Lung (tissue), 12 donors: ENCODE data around the gene CHD6. TPM values are rescaled to one million over a fixed set of nuclear protein-coding genes. Genes with fewer than 3 reads are reported as not detected.

Source experiments
- ATAC-seq: fragments of 200-7000 bp; cut with Tn5 transposase; one replicate; pipeline ENCODE4 v1.9.1; 2020; ENCODE audit warnings: moderate number of reproducible peaks; ENCODE audit not compliant: insufficient read depth, low FRiP score
- DNase-seq, 3 donors: peaks; one replicate each; pipeline ENCODE4 v3.0.0-alpha.2; 2013 to 2017
- H3K27ac ChIP-seq, 2 donors: one replicate each; pipeline ENCODE4 v1.5.1; 2013; ENCODE audit warnings: mild to moderate bottlenecking in 2 of 2, moderate library complexity in 2 of 2, control low read depth in 1 of 2, inconsistent platforms in 1 of 2, low read depth in 1 of 2, low read length in 1 of 2
- H3K27me3 ChIP-seq, 3 donors: one replicate each; pipeline ENCODE4 v1.5.1; 2013; ENCODE audit warnings: low read length in 2 of 3; ENCODE audit not compliant: control insufficient read depth in 3 of 3, insufficient read depth in 3 of 3
- H3K36me3 ChIP-seq, 4 donors: one replicate each; pipeline ENCODE4 v1.5.1; 2013; ENCODE audit warnings: low read length in 4 of 4, mild to moderate bottlenecking in 1 of 4, moderate library complexity in 1 of 4; ENCODE audit not compliant: control insufficient read depth in 4 of 4, insufficient read depth in 4 of 4
- H3K4me1 ChIP-seq, 5 donors: one replicate each; pipeline ENCODE4 v1.5.1; 2013; ENCODE audit warnings: low read length in 5 of 5, mild to moderate bottlenecking in 2 of 5, moderate library complexity in 1 of 5; ENCODE audit not compliant: control insufficient read depth in 5 of 5, insufficient read depth in 5 of 5
- H3K4me3 ChIP-seq: one replicate; pipeline ENCODE4 v1.5.1; 2013; ENCODE audit warnings: mild to moderate bottlenecking, control low read depth, moderate library complexity
- H3K9ac ChIP-seq, 2 donors: one replicate each; pipeline ENCODE4 v1.5.1; 2013; ENCODE audit warnings: low read length in 2 of 2, control low read depth in 1 of 2; ENCODE audit not compliant: insufficient read depth in 1 of 2
- H3K9me3 ChIP-seq, 4 donors: one replicate each; pipeline ENCODE4 v1.5.1; 2013; ENCODE audit warnings: low read length in 3 of 4, mild to moderate bottlenecking in 1 of 4, moderate library complexity in 1 of 4; ENCODE audit not compliant: control insufficient read depth in 4 of 4, insufficient read depth in 3 of 4
- CTCF ChIP-seq: IDR thresholded peaks from 2 replicates; pipeline ENCODE4 v1.5.1; 2012; ENCODE audit warnings: mild to moderate bottlenecking; ENCODE audit errors: control extremely low read depth, extremely low read depth
- WGBS, 2 donors: extraction: QIAGEN DNeasy Blood & Tissue Kit; methylation state at CpG; one replicate each; pipeline ENCODE4 v1.1.7; 2013; 5-methylcytosine and 5-hydroxymethylcytosine counted together
- polyA plus RNA-seq, 2 donors: library from polyadenylated mRNA; stranded (reverse); fragments of 200-250 nt; gene quantifications; one replicate each; pipeline ENCODE4 v1.2.1, GENCODE V29; 2013
- total RNA-seq, 2 donors: library from RNA; depleted of rRNA in 1 of 2; stranded (reverse); fragments of >200 nt in 1 of 2; gene quantifications; one replicate each; pipeline ENCODE4 v1.2.1, GENCODE V29; 2014 to 2021
- donor health status: control.
- donor health status: control.
- donor health status: Bipolar disorder and iron deficiency.
- donor health status: healthy.
- donor health status: DM: yes; HTN: yes; CAD: no.

The CHD6 gene
- total and polyA plus RNA-seq, 4 donors, result 5.0 to 95.3 (median 21.0) TPM

- H3K9ac ChIP-seq, result no peak overlapping the region
These were observed 5.6 kb upstream of the CHD6 start for GRCh38 chr20:41623625-41624375.

GRCh38 chr20:41622584-41622983 is 4.4 kb upstream of the CHD6 start:
- Histone ChIP-seq H3K36me3 (no peaks in the 10 kb centered on the region), H3K27me3 (no peaks in the 10 kb centered on the region), H3K27ac (no peak overlapping the region), H3K9ac (no peak overlapping the region), H3K4me1 (peaks cover 0 to 13% (median 4%) of the 10 kb centered on the region in 5 donors), H3K9me3 (no peaks in the 10 kb centered on the region), H3K4me3 (no peak overlapping the region)
- TF ChIP-seq CTCF, result no peak
- DNase-seq (no peak), ATAC-seq (no peak)

More at GRCh38 chr20:41623625-41624375, 5.6 kb upstream of the CHD6 start:
- TF ChIP-seq CTCF, result no peak
- ATAC-seq, result no peak
- Histone ChIP-seq H3K4me1 (peaks cover 0 to 13% (median 4%) of the 10 kb centered on the region in 5 donors), H3K36me3 (no peaks in the 10 kb centered on the region), H3K27me3 (no peaks in the 10 kb centered on the region), H3K27ac (no peak overlapping the region), H3K9me3 (no peaks in the 10 kb centered on the region), H3K4me3 (no peak overlapping the region)
- 42 to 51% methylated on average over 2 of the region's 2 CpGs for WGBS, 2 donors
- no peak for DNase-seq

- no peak for ATAC-seq
- no peaks in the 10 kb centered on the region for H3K27me3 ChIP-seq
- no peak for DNase-seq
- no peak overlapping the region for H3K9ac ChIP-seq
- 56 to 59% methylated on average over 2 of the region's 2 CpGs for WGBS, 2 donors
- H3K4me1 ChIP-seq, result peaks cover 0 to 18% (median 4%) of the 10 kb centered on the region in 5 donors
- H3K36me3 ChIP-seq, result no peaks in the 10 kb centered on the region
- no peak overlapping the region for H3K4me3 ChIP-seq
- H3K9me3 ChIP-seq, result no peaks in the 10 kb centered on the region
- TF ChIP-seq CTCF, result no peak
- no peak overlapping the region for H3K27ac ChIP-seq
These were observed 3.8 kb upstream of the CHD6 start for GRCh38 chr20:41621971-41622370.
